Caco-2 (cell line): Measurements from ENCODE around the gene KNCN. TPM values are rescaled to one million over a fixed set of nuclear protein-coding genes. Genes with fewer than 3 reads are reported as not detected.

Experiments used
- BruUV-seq: library from RNA; stranded (reverse); fragments of 400-500 nt; replicated peaks from 2 replicates; lab custom pipeline; 2021; lab: Mats Ljungman, UMichigan
- CTCF ChIA-PET: fragments of 300-600 bp; sonication (Branson Sonifier 250); formaldehyde crosslinking; loops from one replicate; lab custom pipeline; 2022; ENCODE audit warnings: antibody characterized with exemption; lab: Charles Lee
- POLR2A ChIA-PET: fragments of 300-600 bp; sonication (Branson Sonifier 250); formaldehyde crosslinking; loops from one replicate; lab custom pipeline; 2022; ENCODE audit warnings: antibody characterized with exemption; lab: Charles Lee
- DNase-seq, 2 experiments: peaks; one replicate each; pipeline versions ENCODE4 v3.0.0 to v3.0.0-alpha.2; 2020 to 2022
- H3K27me3 ChIP-seq: replicated peaks from 2 replicates; pipeline ENCODE4 v1.6.0; 2011; ENCODE audit warnings: low read length; ENCODE audit not compliant: control insufficient read depth, insufficient read depth
- H3K36me3 ChIP-seq: 2 replicates; pipeline ENCODE4 v1.5.1; 2011; ENCODE audit warnings: low read length; ENCODE audit not compliant: control insufficient read depth, insufficient read depth
- H3K4me1 ChIP-seq: fragments of 250-450 bp; sonication (Bioruptor Pico); 2 replicates; pipeline ENCODE4 v1.5.1; 2020; ENCODE audit warnings: mild to moderate bottlenecking
- H3K4me3 ChIP-seq: 2 replicates; pipeline ENCODE4 v1.5.1; 2011; ENCODE audit warnings: low read depth, mild to moderate bottlenecking, control low read depth, low read length
- H3K9me3 ChIP-seq: fragments of 250-450 bp; sonication (Bioruptor Pico); 2 replicates; pipeline ENCODE4 v1.5.1; 2020; ENCODE audit warnings: mild to moderate bottlenecking, moderate library complexity
- H3K27ac Mint-ChIP-seq: one replicate; pipeline ENCODE4 v1.8.0; 2022; ENCODE audit warnings: mixed read lengths; ENCODE audit not compliant: unreplicated experiment
- H3K27me3 Mint-ChIP-seq: one replicate; pipeline ENCODE4 v1.8.0; 2022; ENCODE audit warnings: mixed read lengths; ENCODE audit not compliant: insufficient read depth, unreplicated experiment
- H3K36me3 Mint-ChIP-seq: one replicate; pipeline ENCODE4 v1.8.0; 2022; ENCODE audit warnings: mild to moderate bottlenecking, mixed read lengths; ENCODE audit not compliant: insufficient read depth, unreplicated experiment
- H3K4me1 Mint-ChIP-seq: one replicate; pipeline ENCODE4 v1.8.0; 2022; ENCODE audit warnings: low read depth, mixed read lengths; ENCODE audit not compliant: unreplicated experiment
- H3K4me3 Mint-ChIP-seq: one replicate; pipeline ENCODE4 v1.8.0; 2022; ENCODE audit warnings: mild to moderate bottlenecking, moderate library complexity, mixed read lengths; ENCODE audit not compliant: unreplicated experiment
- H3K9me3 Mint-ChIP-seq: one replicate; pipeline ENCODE4 v1.8.0; 2022; ENCODE audit warnings: mixed read lengths; ENCODE audit not compliant: unreplicated experiment
- intact Hi-C: fragments of 100-400 bp; cut with micrococcal nuclease; formaldehyde crosslinking; loops from one replicate; pipeline ENCODE4 v1.10.0; 2022; ENCODE audit not compliant: unreplicated experiment
- total RNA-seq: library from RNA; stranded (reverse); gene quantifications from 2 replicates; pipeline ENCODE4 v1.2.3, GENCODE V29; 2022
- TF ChIP-seq, protein P1 (sequence below), 2 experiments: fragments of 200-600 bp in 1 of 2; IDR thresholded peaks; 1 replicate in 1 of 2; 2 replicates in 1 of 2; pipeline versions ENCODE4 v1.5.1 to v1.8.0; 2011 to 2022; ENCODE audit warnings: antibody characterized with exemption in 1 of 2, control low read depth in 1 of 2, inconsistent platforms in 1 of 2, low read depth in 1 of 2, low read length in 1 of 2, mild to moderate bottlenecking in 1 of 2, moderate library complexity in 1 of 2; ENCODE audit not compliant: insufficient read depth in 1 of 2, severe bottlenecking in 1 of 2, unreplicated experiment in 1 of 2

KNCN gene
- total RNA-seq, 1 experiment from 2014 or later, result not detected

GRCh38 chr1:46529031-46529630 is 22.3 kb downstream of the KNCN start:
- H3K9me3 Mint-ChIP-seq, result no peaks in the 10 kb centered on the region
- no TSS peak for BruUV-seq
- peaks cover 6% of the 10 kb centered on the region for H3K4me1 Mint-ChIP-seq
- H3K4me3 ChIP-seq, result no peak overlapping the region
- intact Hi-C loops, result no loop called here
- H3K36me3 Mint-ChIP-seq, result peaks cover 6% of the 10 kb centered on the region
- DNase-seq, result no peak
- no peaks in the 10 kb centered on the region for H3K9me3 ChIP-seq
- ChIA-PET POLR2A (no interaction called here), CTCF (interaction anchor here (0.8 to 1.3 kb wide), 4 partner anchors 8 to 83 kb away, joined by 3 to 9 read pairs (median 5); no protein-coding TSS in a partner anchor)
- H3K27ac Mint-ChIP-seq, result no peak overlapping the region
- no peaks in the 10 kb centered on the region for H3K36me3 ChIP-seq
- no peaks in the 10 kb centered on the region for H3K4me1 ChIP-seq
- no peak overlapping the region for H3K4me3 Mint-ChIP-seq
- H3K27me3 Mint-ChIP-seq, result peaks cover 11% of the 10 kb centered on the region
- TF ChIP-seq, protein P1, sequence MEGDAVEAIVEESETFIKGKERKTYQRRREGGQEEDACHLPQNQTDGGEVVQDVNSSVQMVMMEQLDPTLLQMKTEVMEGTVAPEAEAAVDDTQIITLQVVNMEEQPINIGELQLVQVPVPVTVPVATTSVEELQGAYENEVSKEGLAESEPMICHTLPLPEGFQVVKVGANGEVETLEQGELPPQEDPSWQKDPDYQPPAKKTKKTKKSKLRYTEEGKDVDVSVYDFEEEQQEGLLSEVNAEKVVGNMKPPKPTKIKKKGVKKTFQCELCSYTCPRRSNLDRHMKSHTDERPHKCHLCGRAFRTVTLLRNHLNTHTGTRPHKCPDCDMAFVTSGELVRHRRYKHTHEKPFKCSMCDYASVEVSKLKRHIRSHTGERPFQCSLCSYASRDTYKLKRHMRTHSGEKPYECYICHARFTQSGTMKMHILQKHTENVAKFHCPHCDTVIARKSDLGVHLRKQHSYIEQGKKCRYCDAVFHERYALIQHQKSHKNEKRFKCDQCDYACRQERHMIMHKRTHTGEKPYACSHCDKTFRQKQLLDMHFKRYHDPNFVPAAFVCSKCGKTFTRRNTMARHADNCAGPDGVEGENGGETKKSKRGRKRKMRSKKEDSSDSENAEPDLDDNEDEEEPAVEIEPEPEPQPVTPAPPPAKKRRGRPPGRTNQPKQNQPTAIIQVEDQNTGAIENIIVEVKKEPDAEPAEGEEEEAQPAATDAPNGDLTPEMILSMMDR (IDR thresholded peaks at IDR 0.05; ENCODE audit: insufficient read depth in 1 of 2, low read depth in 1 of 2, low read length in 1 of 2, severe bottlenecking in 1 of 2, unreplicated experiment in 1 of 2), result no peak
- no peaks in the 10 kb centered on the region; the same call in 1 of the 2 replicates for H3K27me3 ChIP-seq

DNA sequence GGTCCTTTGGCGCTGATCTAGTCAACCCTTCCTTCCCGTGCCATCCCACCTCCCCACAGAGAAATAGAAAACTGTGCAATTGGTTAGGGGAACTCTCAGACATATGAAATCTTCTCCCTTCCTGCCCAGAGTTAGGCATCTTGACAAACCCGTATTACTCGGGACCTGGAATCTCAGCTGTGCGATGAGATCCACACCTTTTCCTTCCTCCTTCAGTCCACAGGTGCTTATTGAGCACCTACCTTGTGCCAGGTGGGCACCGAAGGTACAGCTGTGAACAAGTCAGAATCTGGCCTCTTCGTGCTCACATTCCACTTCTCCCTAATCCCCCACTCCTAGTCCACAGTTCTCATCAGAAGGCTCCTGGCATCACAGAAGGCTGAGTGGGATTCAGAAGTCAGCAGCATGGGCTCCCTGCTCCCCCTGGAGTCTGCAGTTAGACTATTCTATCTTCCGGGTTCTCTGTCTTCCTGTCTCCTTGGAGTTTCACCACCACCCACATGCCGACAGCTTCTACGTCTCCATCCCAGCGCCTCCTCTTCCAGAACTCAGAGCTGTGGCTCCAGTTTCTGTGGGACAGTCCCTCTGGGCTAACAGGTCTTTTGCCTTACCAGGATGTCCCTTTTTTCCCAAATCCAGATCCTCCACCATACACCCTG is 23.0 kb downstream of the KNCN start:
- no TSS peak for BruUV-seq
- TF ChIP-seq, protein P1 (IDR thresholded peaks at IDR 0.05; ENCODE audit: insufficient read depth in 1 of 2, low read depth in 1 of 2, low read length in 1 of 2, severe bottlenecking in 1 of 2, unreplicated experiment in 1 of 2), result peak in 1 of 2 experiments; percentile 4
- no peaks in the 10 kb centered on the region for H3K4me1 ChIP-seq
- Mint-ChIP-seq H3K27ac (no peak overlapping the region), H3K4me3 (no peak overlapping the region), H3K36me3 (no peaks in the 10 kb centered on the region), H3K4me1 (peaks cover 6% of the 10 kb centered on the region), H3K27me3 (peaks cover 8% of the 10 kb centered on the region), H3K9me3 (no peaks in the 10 kb centered on the region)
- no peaks in the 10 kb centered on the region for H3K27me3 ChIP-seq
- no peak for DNase-seq
- H3K36me3 ChIP-seq, result no peaks in the 10 kb centered on the region
- POLR2A ChIA-PET, result no interaction called here
- intact Hi-C loops, result loop anchor here (1.0 kb wide), 2 partner anchors 51 to 81 kb away; no protein-coding TSS in a partner anchor
- CTCF ChIA-PET, result interaction anchor here (0.6 to 3.7 kb wide), 2 partner anchors 81 to 83 kb away, joined by 3 to 17 read pairs; no protein-coding TSS in a partner anchor
- no peaks in the 10 kb centered on the region for H3K9me3 ChIP-seq
- no peak overlapping the region for H3K4me3 ChIP-seq

- intact Hi-C loops, result loop anchor here (1.0 kb wide), 2 partner anchors 50 to 80 kb away; no protein-coding TSS in a partner anchor
- no peaks in the 10 kb centered on the region for H3K4me1 ChIP-seq
- Mint-ChIP-seq H3K9me3 (no peaks in the 10 kb centered on the region), H3K4me3 (no peak overlapping the region), H3K36me3 (no peaks in the 10 kb centered on the region), H3K27me3 (peaks cover 8% of the 10 kb centered on the region), H3K4me1 (peaks cover 6% of the 10 kb centered on the region), H3K27ac (no peak overlapping the region)
- H3K36me3 ChIP-seq, result no peaks in the 10 kb centered on the region
- H3K27me3 ChIP-seq, result no peaks in the 10 kb centered on the region
- ChIA-PET CTCF (interaction anchor here (1.1 to 3.7 kb wide), 2 partner anchors 47 to 81 kb away, joined by 3 to 17 read pairs; no protein-coding TSS in a partner anchor), POLR2A (interaction anchor here (1.1 kb wide), 1 partner anchor 81 kb away, joined by 3 read pairs; no protein-coding TSS in a partner anchor)
- no peak overlapping the region for H3K4me3 ChIP-seq
- TF ChIP-seq, protein P1 (IDR thresholded peaks at IDR 0.05; ENCODE audit: insufficient read depth in 1 of 2, low read depth in 1 of 2, low read length in 1 of 2, severe bottlenecking in 1 of 2, unreplicated experiment in 1 of 2), result peak; percentile 68 to 93
- peak; percentile 65 to 81 for DNase-seq
- H3K9me3 ChIP-seq, result no peaks in the 10 kb centered on the region
- BruUV-seq, result no TSS peak
These were observed 23.8 kb downstream of the KNCN start for GRCh38 chr1:46527474-46528296.
